Measurements from ENCODE around the gene CCNY.
A peak's percentile ranks its signal among the peaks of the same experiment; 100 is the strongest.

The CCNY gene

DNA sequence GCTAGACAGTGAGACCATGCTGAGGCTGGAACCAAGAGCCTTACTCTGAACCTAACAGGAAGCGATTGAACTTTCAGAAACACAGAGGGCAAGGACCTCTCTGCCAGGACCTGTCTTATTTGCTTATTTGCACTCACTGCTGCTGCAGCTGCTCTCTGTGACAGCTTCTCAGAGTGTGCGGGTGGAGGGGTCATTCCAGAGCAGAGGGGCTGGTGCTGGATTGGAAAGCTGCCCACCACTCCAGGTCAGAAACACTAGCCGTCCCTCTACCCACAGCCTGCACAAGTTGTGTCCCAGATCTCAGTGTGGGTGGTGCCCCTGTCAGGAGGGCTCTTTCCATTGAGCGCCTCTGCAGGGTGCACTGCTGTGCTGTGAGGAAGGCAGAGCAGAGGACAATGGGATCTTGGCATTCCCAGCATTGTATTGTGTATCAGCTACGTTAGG lies 126.2 kb downstream of the CCNY start:
- H3K27me3 ChIP-seq, result no peaks in the 10 kb centered on the region
- no peak overlapping the region for H3K9ac ChIP-seq
- no peak overlapping the region; a peak in 2 of 22 replicates for H3K27ac ChIP-seq
- peaks cover 40 to 100% (median 85%) of the 10 kb centered on the region in 11 experiments; a peak in 20 of 22 replicates for H4K20me1 ChIP-seq
- peaks cover 64 to 95% (median 75%) of the 10 kb centered on the region in 10 experiments for H3K4me1 ChIP-seq
- no peaks in the 10 kb centered on the region for H3K9me3 ChIP-seq (replicated peaks in 1 of 11)
- no peak for TF ChIP-seq Cebpa-rat (IDR thresholded peaks at IDR 0.05)
- peaks cover 0 to 3% (median 0%) of the 10 kb centered on the region in 11 experiments; a peak in 1 of 22 replicates for H3K36me3 ChIP-seq
- peak overlapping the region in 10 of 11 experiments; percentile 3 to 75 (median 30); a peak in 14 of 22 replicates for H3K4me2 ChIP-seq
- no peak overlapping the region for H3K4me3 ChIP-seq

DNA sequence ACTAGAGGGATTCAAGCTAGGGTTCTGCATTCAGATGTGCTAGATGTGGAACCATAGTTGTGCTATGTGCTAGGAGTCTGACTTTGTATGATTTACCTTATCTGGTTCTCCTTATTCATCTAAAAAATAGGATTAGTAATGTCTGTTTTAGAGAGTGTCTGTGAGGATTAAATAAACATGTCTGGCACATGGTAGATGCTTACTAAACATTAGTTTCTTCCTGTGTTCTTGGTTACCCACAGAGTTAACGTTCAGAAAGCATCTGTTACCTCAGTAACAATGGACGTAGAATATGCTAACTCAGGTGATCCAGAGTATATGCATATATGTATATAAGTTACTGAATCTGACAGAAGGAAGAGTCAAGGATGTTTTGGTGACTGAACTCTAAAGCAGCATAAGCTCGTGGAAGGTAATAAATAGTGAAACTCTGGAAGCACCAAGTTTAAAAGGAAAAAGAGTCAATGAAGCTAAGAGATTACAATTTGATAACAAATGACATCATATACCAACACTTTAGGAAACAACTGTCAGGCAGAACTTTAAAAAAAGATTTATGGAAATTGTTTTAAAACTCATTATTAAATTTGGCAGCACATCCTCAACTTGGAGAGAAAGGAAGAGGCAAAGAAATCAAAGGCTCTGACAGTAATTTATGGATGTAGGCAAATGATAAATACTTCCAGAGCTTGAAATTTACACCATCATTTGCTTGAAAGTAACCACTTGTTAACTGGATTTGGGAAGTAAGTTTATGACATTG lies 127.0 kb downstream of the CCNY start:
- H3K9me3 ChIP-seq (replicated peaks in 1 of 11), result no peaks in the 10 kb centered on the region
- no peaks in the 10 kb centered on the region for H3K27me3 ChIP-seq
- peaks cover 0 to 3% (median 0%) of the 10 kb centered on the region in 11 experiments; a peak in 1 of 22 replicates for H3K36me3 ChIP-seq
- no peak overlapping the region for H3K9ac ChIP-seq
- no peak overlapping the region for H3K27ac ChIP-seq
- H3K4me3 ChIP-seq, result no peak overlapping the region
- TF ChIP-seq Cebpa-rat (IDR thresholded peaks at IDR 0.05), result no peak
- H4K20me1 ChIP-seq, result peaks cover 40 to 100% (median 93%) of the 10 kb centered on the region in 11 experiments; a peak in 20 of 22 replicates
- H3K4me2 ChIP-seq, result peak overlapping the region; percentile 3 to 75 (median 22); a peak in 16 of 22 replicates
- peaks cover 64 to 90% (median 71%) of the 10 kb centered on the region in 10 experiments for H3K4me1 ChIP-seq

DNA sequence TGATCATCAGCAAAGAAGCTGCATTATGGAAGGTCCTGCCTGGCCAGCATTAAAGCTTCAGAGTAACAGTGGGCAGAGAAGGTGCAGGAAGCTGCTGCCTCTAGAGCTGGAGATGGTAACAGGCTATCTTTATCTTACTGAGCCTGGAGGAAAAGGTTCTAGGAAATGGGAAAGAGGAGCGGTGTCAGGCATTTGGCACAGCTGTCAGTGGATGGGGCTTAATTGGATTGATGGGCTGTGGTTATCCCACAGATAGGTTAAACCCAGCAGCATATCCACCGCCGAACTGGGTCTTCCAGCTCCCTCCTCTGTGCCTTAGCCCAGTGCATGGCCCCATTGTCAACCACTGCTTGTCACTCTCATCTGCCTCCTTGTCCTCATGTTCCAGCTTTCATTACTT lies 127.6 kb downstream of the CCNY start:
- peaks cover 0 to 3% (median 0%) of the 10 kb centered on the region in 11 experiments; a peak in 1 of 22 replicates for H3K36me3 ChIP-seq
- no peak overlapping the region for H3K4me3 ChIP-seq
- H3K4me1 ChIP-seq, result peaks cover 64 to 90% (median 69%) of the 10 kb centered on the region in 10 experiments
- no peak for TF ChIP-seq Cebpa-rat (IDR thresholded peaks at IDR 0.05)
- H3K27me3 ChIP-seq, result no peaks in the 10 kb centered on the region
- H3K27ac ChIP-seq, result no peak overlapping the region
- H3K9ac ChIP-seq, result no peak overlapping the region
- H3K4me2 ChIP-seq, result peak overlapping the region in 7 of 11 experiments; percentile 14 to 75 (median 39); a peak in 14 of 22 replicates
- peaks cover 40 to 100% (median 96%) of the 10 kb centered on the region in 11 experiments; a peak in 20 of 22 replicates for H4K20me1 ChIP-seq
- H3K9me3 ChIP-seq (replicated peaks in 1 of 11), result no peaks in the 10 kb centered on the region

DNA sequence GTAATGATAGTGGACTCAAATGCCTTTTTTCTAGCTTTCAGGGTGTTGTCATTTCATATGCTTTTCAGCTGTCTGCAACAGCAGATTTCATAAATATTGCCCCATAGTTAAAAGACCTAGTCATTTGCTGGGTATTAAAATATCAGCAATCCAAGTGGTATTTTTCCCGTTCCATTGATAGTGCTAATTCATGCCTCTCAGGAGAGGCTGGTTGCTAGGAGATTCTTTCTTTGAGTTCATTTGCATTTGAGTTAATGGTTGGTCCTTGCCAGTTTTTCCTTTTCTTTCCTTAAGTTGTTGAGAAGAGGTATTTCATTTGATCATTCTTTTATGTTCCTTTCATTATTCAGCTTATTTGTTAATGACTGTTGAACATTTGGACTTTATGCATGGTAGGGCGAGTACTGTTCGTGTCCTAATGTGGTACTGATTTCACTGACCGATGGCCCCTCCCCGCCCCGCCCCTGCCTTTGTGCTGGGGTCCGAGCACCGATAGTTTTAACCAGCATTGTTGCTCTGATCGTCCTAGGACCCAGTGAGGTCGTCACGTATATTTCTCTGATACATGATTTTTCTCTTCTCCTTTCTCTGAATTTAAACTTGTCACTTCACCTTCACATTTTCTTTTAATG lies 128.6 kb downstream of the CCNY start:
- peaks cover 67 to 90% (median 74%) of the 10 kb centered on the region in 10 experiments for H3K4me1 ChIP-seq

DNA sequence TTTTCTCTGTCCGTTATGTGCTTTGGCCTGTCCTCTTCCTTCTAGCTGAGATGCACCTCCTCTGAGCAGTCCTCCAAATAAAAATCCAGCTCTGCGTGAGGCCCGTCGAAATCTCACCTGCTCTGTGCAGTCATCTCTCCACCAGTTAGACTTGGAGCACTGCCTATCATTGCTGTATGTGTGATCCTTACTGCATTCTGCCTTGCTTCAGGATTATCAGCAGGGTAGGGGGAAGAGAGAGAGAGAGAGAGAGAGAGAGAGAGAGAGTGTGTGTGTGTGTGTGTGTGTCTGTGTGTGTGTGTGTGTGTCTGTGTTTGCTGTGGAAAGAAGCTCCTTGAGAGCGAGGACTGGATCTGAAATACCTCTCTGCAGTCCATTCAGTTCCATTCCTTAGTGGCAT lies 129.4 kb downstream of the CCNY start:
- Histone ChIP-seq H3K36me3 (0 out of 22 replicates have a peak, but pooled peaks cover 0 to 3% (median 0%) of the 10 kb centered on the region in 11 experiments), H3K4me1 (peaks cover 71 to 90% (median 78%) of the 10 kb centered on the region in 10 experiments), H4K20me1 (peaks cover 44 to 100% (median 94%) of the 10 kb centered on the region in 11 experiments; a peak in 20 of 22 replicates), H3K27me3 (no peaks in the 10 kb centered on the region), H3K4me3 (no peak overlapping the region), H3K9ac (peak overlapping the region in 1 of 11 experiments; percentile 7; a peak in 1 of 22 replicates), H3K4me2 (peak overlapping the region; percentile 63 to 83 (median 76)), H3K9me3 (replicated peaks in 1 of 11) (no peaks in the 10 kb centered on the region; a peak in 1 of 22 replicates), H3K27ac (peak overlapping the region in 4 of 11 experiments; percentile 4 to 46 (median 22); a peak in 2 of 22 replicates)
- TF ChIP-seq Cebpa-rat (IDR thresholded peaks at IDR 0.05), result no peak

More for the DNA sequence above, 128.6 kb downstream of the CCNY start:
- peaks cover 0 to 3% (median 0%) of the 10 kb centered on the region in 11 experiments; a peak in 1 of 22 replicates for H3K36me3 ChIP-seq
- peaks cover 44 to 100% (median 94%) of the 10 kb centered on the region in 11 experiments; a peak in 20 of 22 replicates for H4K20me1 ChIP-seq
- no peak overlapping the region for H3K4me3 ChIP-seq
- no peaks in the 10 kb centered on the region for H3K9me3 ChIP-seq (replicated peaks in 1 of 11)
- no peaks in the 10 kb centered on the region for H3K27me3 ChIP-seq
- no peak overlapping the region for H3K27ac ChIP-seq
- H3K9ac ChIP-seq, result no peak overlapping the region
- peak overlapping the region in 10 of 11 experiments; percentile 63 to 83 (median 76); a peak in 15 of 22 replicates for H3K4me2 ChIP-seq
- TF ChIP-seq Cebpa-rat (IDR thresholded peaks at IDR 0.05), result no peak

DNA sequence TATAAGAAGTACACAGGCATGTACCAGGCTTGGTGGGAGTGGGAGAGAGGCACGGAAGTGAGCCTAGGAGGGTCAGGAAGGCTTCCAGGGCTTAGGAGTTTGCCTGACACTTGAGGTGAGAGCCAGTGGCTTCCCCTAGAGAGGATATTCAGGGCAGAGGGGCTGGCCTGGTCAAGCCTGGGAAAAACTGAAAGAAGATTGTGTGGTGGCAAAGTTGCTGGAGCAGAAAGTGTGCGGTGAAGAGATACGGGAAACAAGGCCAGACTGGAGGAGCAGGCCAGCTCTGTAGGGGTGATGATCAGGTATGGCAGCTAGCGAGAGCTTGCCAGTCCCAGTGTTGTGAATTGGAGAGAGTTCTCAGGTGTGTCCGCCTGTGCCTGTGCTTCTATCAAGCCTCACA lies 129.9 kb downstream of the CCNY start:
- H3K4me3 ChIP-seq, result no peak overlapping the region
- peak overlapping the region in 8 of 11 experiments; percentile 4 to 46 (median 22); a peak in 8 of 22 replicates for H3K27ac ChIP-seq
- H4K20me1 ChIP-seq, result peaks cover 44 to 100% (median 94%) of the 10 kb centered on the region in 11 experiments; a peak in 20 of 22 replicates
- peaks cover 71 to 90% (median 75%) of the 10 kb centered on the region in 10 experiments for H3K4me1 ChIP-seq
- TF ChIP-seq Cebpa-rat (IDR thresholded peaks at IDR 0.05), result no peak
- peak overlapping the region; percentile 63 to 83 (median 76) for H3K4me2 ChIP-seq
- H3K9me3 ChIP-seq (replicated peaks in 1 of 11), result peaks cover 0 to 4% (median 0%) of the 10 kb centered on the region in 11 experiments; a peak in 2 of 22 replicates
- 0 out of 22 replicates have a peak, but pooled peaks cover 0 to 3% (median 0%) of the 10 kb centered on the region in 11 experiments for H3K36me3 ChIP-seq
- H3K9ac ChIP-seq, result peak overlapping the region in 3 of 11 experiments; percentile 7 to 51 (median 34); a peak in 3 of 22 replicates
- no peaks in the 10 kb centered on the region for H3K27me3 ChIP-seq

DNA sequence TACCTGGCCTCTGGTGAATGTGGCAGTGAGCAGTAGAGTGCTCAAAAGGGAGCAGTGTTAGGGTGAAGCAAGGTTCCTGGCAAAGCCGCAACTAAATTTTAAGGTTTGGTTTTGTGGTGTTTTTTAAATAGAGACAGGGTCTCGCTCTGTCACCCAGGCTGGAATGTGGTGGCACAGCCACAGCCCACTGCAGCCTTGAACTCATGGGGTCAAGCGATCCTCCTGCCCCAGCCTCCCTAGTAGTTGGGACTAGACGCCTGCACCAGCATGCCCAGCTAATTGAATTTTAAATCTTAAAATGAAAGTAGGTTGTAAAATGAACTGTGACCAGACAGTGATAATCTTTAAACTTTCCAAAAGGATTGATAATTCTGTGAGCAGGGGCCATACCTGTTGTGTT lies 130.4 kb downstream of the CCNY start:
- Histone ChIP-seq H3K27me3 (no peaks in the 10 kb centered on the region), H3K36me3 (0 out of 22 replicates have a peak, but pooled peaks cover 0 to 3% (median 0%) of the 10 kb centered on the region in 11 experiments), H3K27ac (peak overlapping the region in 3 of 11 experiments; percentile 22 to 46 (median 23); a peak in 3 of 22 replicates), H4K20me1 (peaks cover 44 to 100% (median 91%) of the 10 kb centered on the region in 11 experiments; a peak in 20 of 22 replicates), H3K4me3 (no peak overlapping the region), H3K9me3 (replicated peaks in 1 of 11) (peaks cover 0 to 6% (median 0%) of the 10 kb centered on the region in 11 experiments; a peak in 5 of 22 replicates), H3K9ac (peak overlapping the region in 2 of 11 experiments; percentile 7 to 34; a peak in 1 of 22 replicates), H3K4me1 (peaks cover 66 to 85% (median 70%) of the 10 kb centered on the region in 10 experiments), H3K4me2 (peak overlapping the region; percentile 63 to 83 (median 76))
- no peak for TF ChIP-seq Cebpa-rat (IDR thresholded peaks at IDR 0.05)

DNA sequence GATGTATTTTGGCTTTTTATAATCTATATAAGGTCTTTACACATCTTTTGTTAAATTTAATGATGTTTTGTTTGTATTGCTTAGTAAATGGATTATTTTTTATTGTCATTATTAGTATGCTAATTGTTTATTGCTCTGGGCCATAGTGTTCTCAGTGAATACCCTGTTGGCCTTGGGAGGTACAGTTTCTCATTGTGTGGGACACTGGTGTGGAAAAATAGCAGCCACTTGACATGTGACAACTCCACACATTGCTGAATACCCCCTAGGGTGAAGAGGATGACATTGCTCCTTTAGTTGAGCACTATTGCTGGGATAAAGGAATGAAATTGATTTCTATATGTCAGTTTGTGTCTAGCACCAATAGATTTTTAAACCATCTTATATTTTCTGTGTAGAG lies 130.9 kb downstream of the CCNY start:
- Histone ChIP-seq H3K4me1 (peaks cover 61 to 80% (median 66%) of the 10 kb centered on the region in 10 experiments), H4K20me1 (peaks cover 42 to 100% (median 89%) of the 10 kb centered on the region in 11 experiments; a peak in 20 of 22 replicates), H3K4me2 (peak overlapping the region in 3 of 11 experiments; percentile 76 to 81 (median 76); a peak in 3 of 22 replicates), H3K27ac (no peak overlapping the region), H3K4me3 (no peak overlapping the region), H3K27me3 (no peaks in the 10 kb centered on the region), H3K36me3 (peaks cover 0 to 4% (median 0%) of the 10 kb centered on the region in 11 experiments; a peak in 1 of 22 replicates), H3K9ac (no peak overlapping the region), H3K9me3 (replicated peaks in 1 of 11) (peaks cover 0 to 12% (median 5%) of the 10 kb centered on the region in 11 experiments; a peak in 13 of 22 replicates)
- TF ChIP-seq Cebpa-rat (IDR thresholded peaks at IDR 0.05), result no peak

Measured in BLaER1 treated with 17β-estradiol and CSF1 and Interleukin-3, amounts not matched to agents 10 nM and 100 nM (cell line).